IMR-90 (cell line): Measurements from ENCODE around the gene LMOD1. TPM values are rescaled to one million over a fixed set of nuclear protein-coding genes. Genes with fewer than 3 reads are reported as not detected.

Experiments
- ATAC-seq: fragments of 200-7000 bp; cut with Tn5 transposase; 2 replicates; pipeline ENCODE4 v1.9.1; 2020; ENCODE audit warnings: low read depth, mild to moderate bottlenecking, moderate library complexity
- BruUV-seq: library from RNA; stranded (reverse); fragments of 400-500 nt; replicated peaks from 2 replicates; lab custom pipeline; 2021; lab: Mats Ljungman, UMichigan
- CTCF ChIA-PET: fragments of 300-600 bp; formaldehyde crosslinking; extraction: SDS; loops from one replicate; lab custom pipeline; 2021; ENCODE audit warnings: antibody characterized with exemption; lab: Yijun Ruan, JAX
- POLR2A ChIA-PET: fragments of 300-600 bp; sonication (Branson Sonifier 250); formaldehyde crosslinking; loops from one replicate; lab custom pipeline; 2022; ENCODE audit warnings: antibody characterized with exemption; ENCODE audit not compliant: unreplicated experiment; lab: Charles Lee
- DNase-seq: peaks from one replicate; pipeline ENCODE4 v3.0.0; 2013
- H2AFZ ChIP-seq: replicated peaks from 2 replicates; pipeline ENCODE3; 2013; ENCODE audit warnings: low read length, mild to moderate bottlenecking; ENCODE audit not compliant: poor library complexity
- H2AK5ac ChIP-seq: 2 replicates; pipeline ENCODE4 v1.6.1; 2013; ENCODE audit warnings: low read depth, low read length, inconsistent platforms
- H2AK9ac ChIP-seq: replicated peaks from 2 replicates; pipeline ENCODE3; 2013; ENCODE audit warnings: mild to moderate bottlenecking, low read depth, low read length, moderate library complexity; ENCODE audit not compliant: poor library complexity
- H2BK120ac ChIP-seq: 2 replicates; pipeline ENCODE4 v1.6.1; 2013; ENCODE audit warnings: low read depth, low read length, inconsistent platforms
- H2BK15ac ChIP-seq: 3 replicates; pipeline ENCODE4 v1.6.1; 2013; ENCODE audit warnings: low read depth, low read length, inconsistent platforms
- H2BK20ac ChIP-seq: 2 replicates; pipeline ENCODE4 v1.6.1; 2013; ENCODE audit warnings: low read depth, mild to moderate bottlenecking, inconsistent platforms, low read length, moderate library complexity
- H2BK5ac ChIP-seq: 2 replicates; pipeline ENCODE4 v1.6.1; 2013; ENCODE audit warnings: mild to moderate bottlenecking, low read depth, low read length, inconsistent platforms; ENCODE audit not compliant: poor library complexity, severe bottlenecking
- H3K14ac ChIP-seq: replicated peaks from 2 replicates; pipeline ENCODE4 v1.6.1; 2013; ENCODE audit warnings: low read depth, low read length, inconsistent platforms
- H3K18ac ChIP-seq: 2 replicates; pipeline ENCODE4 v1.6.1; 2013; ENCODE audit warnings: low read depth, low read length, control low read depth
- H3K23ac ChIP-seq: 2 replicates; pipeline ENCODE4 v1.6.1; 2013; ENCODE audit warnings: low read depth, low read length, inconsistent platforms
- H3K27ac ChIP-seq: 2 replicates; pipeline ENCODE4 v1.5.1; 2013; ENCODE audit warnings: mild to moderate bottlenecking, control low read depth, low read length; ENCODE audit not compliant: insufficient read depth
- H3K27me3 ChIP-seq: 2 replicates; pipeline ENCODE4 v1.6.1; 2013; ENCODE audit warnings: low read length; ENCODE audit not compliant: control insufficient read depth, insufficient read depth
- H3K36me3 ChIP-seq: 2 replicates; pipeline ENCODE4 v1.6.1; 2013; ENCODE audit warnings: low read length, mixed read lengths; ENCODE audit not compliant: control insufficient read depth, insufficient read depth
- H3K4ac ChIP-seq: 2 replicates; pipeline ENCODE4 v1.6.1; 2013; ENCODE audit warnings: low read depth, low read length, inconsistent platforms
- H3K4me1 ChIP-seq: 2 replicates; pipeline ENCODE4 v1.6.1; 2013; ENCODE audit warnings: low read length, mixed read lengths; ENCODE audit not compliant: control insufficient read depth, insufficient read depth
- H3K4me2 ChIP-seq: 2 replicates; pipeline ENCODE4 v1.6.1; 2013; ENCODE audit warnings: low read depth, mild to moderate bottlenecking, control low read depth, low read length, moderate library complexity
- H3K4me3 ChIP-seq: 2 replicates; pipeline ENCODE4 v1.5.1; 2013; ENCODE audit warnings: low read depth, mild to moderate bottlenecking, control low read depth, low read length, moderate library complexity; ENCODE audit not compliant: insufficient read depth
- H3K56ac ChIP-seq: 2 replicates; pipeline ENCODE4 v1.6.1; 2013; ENCODE audit warnings: low read length, inconsistent platforms; ENCODE audit not compliant: insufficient read depth; ENCODE audit errors: extremely low read depth
- H3K79me1 ChIP-seq, 2 experiments: 2 replicates each; pipeline ENCODE4 v1.6.1; 2013; ENCODE audit warnings: low read length in 2 of 2, inconsistent platforms in 1 of 2, low read depth in 1 of 2
- H3K9ac ChIP-seq: 2 replicates; pipeline ENCODE4 v1.6.1; 2013; ENCODE audit warnings: low read depth, low read length, control low read depth
- H3K9me1 ChIP-seq: 2 replicates; pipeline ENCODE4 v1.6.1; 2013; ENCODE audit warnings: low read length, inconsistent platforms; ENCODE audit not compliant: insufficient read depth
- H3K9me3 ChIP-seq: 2 replicates; pipeline ENCODE4 v1.6.1; 2013; ENCODE audit warnings: low read length; ENCODE audit not compliant: control insufficient read depth, insufficient read depth
- H4K20me1 ChIP-seq: 2 replicates; pipeline ENCODE4 v1.6.1; 2013; ENCODE audit warnings: low read length, inconsistent platforms; ENCODE audit not compliant: insufficient read depth
- H4K5ac ChIP-seq: 2 replicates; pipeline ENCODE4 v1.6.1; 2013; ENCODE audit warnings: mild to moderate bottlenecking, low read depth, low read length, control low read depth
- H4K8ac ChIP-seq, 2 experiments: 2 replicates each; pipeline ENCODE4 v1.6.1; 2013; ENCODE audit warnings: low read depth in 2 of 2, low read length in 2 of 2, control low read depth in 1 of 2, inconsistent platforms in 1 of 2
- H4K91ac ChIP-seq: 2 replicates; pipeline ENCODE4 v1.6.1; 2013; ENCODE audit warnings: low read depth, low read length, inconsistent platforms; ENCODE audit not compliant: insufficient read depth
- BHLHE40 ChIP-seq: fragments of 150-350 bp; IDR thresholded peaks from 2 replicates; pipeline ENCODE4 v1.6.1; 2016; ENCODE audit warnings: mild to moderate bottlenecking, low read depth, low read length
- CEBPB ChIP-seq: IDR thresholded peaks from 2 replicates; pipeline ENCODE4 v1.6.1; 2012; ENCODE audit warnings: low read depth, low read length, improper control_type of control experiment
- FOS ChIP-seq: fragments of 150-350 bp; IDR thresholded peaks from 2 replicates; pipeline ENCODE4 v1.6.1; 2016; ENCODE audit warnings: low read depth, low read length
- MAZ ChIP-seq: IDR thresholded peaks from 2 replicates; pipeline ENCODE4 v1.6.1; 2012; ENCODE audit warnings: low read depth, mild to moderate bottlenecking, low read length, improper control_type of control experiment, moderate library complexity, borderline replicate concordance
- NFE2L2 ChIP-seq: fragments of 150-350 bp; IDR thresholded peaks from 2 replicates; pipeline ENCODE4 v1.6.1; 2016; ENCODE audit warnings: low read depth, mild to moderate bottlenecking, low read length
- RCOR1 ChIP-seq: IDR thresholded peaks from 2 replicates; pipeline ENCODE4 v1.6.1; 2012; ENCODE audit warnings: mild to moderate bottlenecking, low read length, improper control_type of control experiment; ENCODE audit not compliant: insufficient replicate concordance
- WGBS, 2 experiments: methylation state at CpG; one replicate each; pipeline versions ENCODE4 v1.1.5 to v1.1.7; 2013; ENCODE audit warnings: missing lambda C conversion rate in 2 of 2; ENCODE audit not compliant: insufficient read length in 1 of 2; ENCODE audit errors: extremely low coverage in 2 of 2; 5-methylcytosine and 5-hydroxymethylcytosine counted together
- dilution Hi-C: fragments of 300-500 bp; cut with HindIII; formaldehyde crosslinking; loops from one replicate; pipeline ENCODE4 v1.14.3; 2018; ENCODE audit warnings: low sequenced_read_pairs; ENCODE audit not compliant: unreplicated experiment
- in situ Hi-C: fragments of 300-500 bp; cut with MboI; formaldehyde crosslinking; loops from 3 replicates; pipeline ENCODE4 v1.14.3; 2019; ENCODE audit warnings: low sequenced_read_pairs, inconsistent platforms, mixed read lengths
- intact Hi-C: fragments of 100-400 bp; cut with micrococcal nuclease; formaldehyde crosslinking; loops from 2 replicates; pipeline ENCODE4 v1.10.0; 2022
- polyA plus RNA-seq, 3 experiments: library from polyadenylated mRNA; depleted of rRNA; stranded (reverse); fragments of >200 nt; gene quantifications; 2 replicates each; pipeline ENCODE4 v1.2.3, GENCODE V29; 2012; ENCODE audit warnings: low replicate concordance in 1 of 3
- total RNA-seq: library from RNA; depleted of rRNA; stranded (reverse); fragments of >200 nt; gene quantifications from 2 replicates; pipeline ENCODE4 v1.2.3, GENCODE V29; 2012
- TF ChIP-seq, protein P1 (sequence below): fragments of 150-350 bp; IDR thresholded peaks from 2 replicates; pipeline ENCODE4 v1.6.1; 2016; ENCODE audit warnings: low read depth, mild to moderate bottlenecking, low read length, moderate library complexity, borderline replicate concordance
- TF ChIP-seq, protein P2 (sequence below): fragments of 150-350 bp; IDR thresholded peaks from 2 replicates; pipeline ENCODE4 v1.6.1; 2017; ENCODE audit warnings: mild to moderate bottlenecking, antibody characterized with exemption, low read length, low read depth

LMOD1 gene
- total and polyA plus RNA-seq, 2 of the 4 experiments (the other 2 are of a cell fraction): 51.7 to 53.2 TPM

- Histone ChIP-seq H4K91ac (no peak overlapping the region; the same call in 1 of the 2 replicates), H3K36me3 (no peaks in the 10 kb centered on the region), H3K9ac (no peak overlapping the region), H3K9me3 (no peaks in the 10 kb centered on the region), H3K23ac (no peak overlapping the region), H2AK9ac (peak overlapping the region; percentile 75), H3K27me3 (no peaks in the 10 kb centered on the region), H4K20me1 (no peaks in the 10 kb centered on the region; the same call in 1 of the 2 replicates), H4K5ac (no peak overlapping the region; the same call in 1 of the 2 replicates), H3K9me1 (peaks cover 34% of the 10 kb centered on the region), H3K4ac (peak overlapping the region; percentile 39), H3K4me1 (peaks cover 30% of the 10 kb centered on the region), H3K27ac (no peak overlapping the region), H2AFZ (no peak overlapping the region), H2AK5ac (peak overlapping the region; percentile 15; the same call in 1 of the 2 replicates), H2BK15ac (no peak overlapping the region), H2BK5ac (no peak overlapping the region), H3K79me1 (peaks cover 3 to 19% of the 10 kb centered on the region in 2 experiments; a peak in 3 of 4 replicates), H3K14ac (no peak overlapping the region), H3K4me2 (no peak overlapping the region), H2BK20ac (0 out of 2 replicates have a peak overlapping the region, but pooled peaks have one; percentile 2), H3K18ac (no peak overlapping the region), H4K8ac (peak overlapping the region in 1 of 2 experiments; percentile 44; a peak in 1 of 4 replicates), H3K56ac (no peak overlapping the region), H3K4me3 (no peak overlapping the region), H2BK120ac (no peak overlapping the region)
- intact Hi-C loops (loop anchor here (10.0 kb wide), 1 partner anchor 229 kb away; no protein-coding TSS in a partner anchor), in situ Hi-C loops (no loop called here), dilution Hi-C loops (no loop called here)
- WGBS, 2 experiments: no CpG with 5 or more reads among the region's 6 CpGs
- ChIA-PET POLR2A (no interaction called here), CTCF (interaction anchor here (0.6 kb wide), 1 partner anchor 10 kb away, joined by 4 read pairs; no protein-coding TSS in a partner anchor)
- ATAC-seq: peak; percentile 10
- TF ChIP-seq, protein P1, sequence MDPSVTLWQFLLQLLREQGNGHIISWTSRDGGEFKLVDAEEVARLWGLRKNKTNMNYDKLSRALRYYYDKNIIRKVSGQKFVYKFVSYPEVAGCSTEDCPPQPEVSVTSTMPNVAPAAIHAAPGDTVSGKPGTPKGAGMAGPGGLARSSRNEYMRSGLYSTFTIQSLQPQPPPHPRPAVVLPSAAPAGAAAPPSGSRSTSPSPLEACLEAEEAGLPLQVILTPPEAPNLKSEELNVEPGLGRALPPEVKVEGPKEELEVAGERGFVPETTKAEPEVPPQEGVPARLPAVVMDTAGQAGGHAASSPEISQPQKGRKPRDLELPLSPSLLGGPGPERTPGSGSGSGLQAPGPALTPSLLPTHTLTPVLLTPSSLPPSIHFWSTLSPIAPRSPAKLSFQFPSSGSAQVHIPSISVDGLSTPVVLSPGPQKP: no peak
- TF ChIP-seq MAZ: no peak
- TF ChIP-seq FOS: 0 out of 2 replicates have a peak, but pooled peaks have one; percentile 14
- no peak for TF ChIP-seq CEBPB
- TF ChIP-seq RCOR1: no peak
- TF ChIP-seq NFE2L2: peak; percentile 55; the same call in 1 of the 2 replicates
- no peak for TF ChIP-seq BHLHE40
- TF ChIP-seq, protein P2, sequence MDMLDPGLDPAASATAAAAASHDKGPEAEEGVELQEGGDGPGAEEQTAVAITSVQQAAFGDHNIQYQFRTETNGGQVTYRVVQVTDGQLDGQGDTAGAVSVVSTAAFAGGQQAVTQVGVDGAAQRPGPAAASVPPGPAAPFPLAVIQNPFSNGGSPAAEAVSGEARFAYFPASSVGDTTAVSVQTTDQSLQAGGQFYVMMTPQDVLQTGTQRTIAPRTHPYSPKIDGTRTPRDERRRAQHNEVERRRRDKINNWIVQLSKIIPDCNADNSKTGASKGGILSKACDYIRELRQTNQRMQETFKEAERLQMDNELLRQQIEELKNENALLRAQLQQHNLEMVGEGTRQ: no peak
- no TSS peak for BruUV-seq
- peak; percentile 56 for DNase-seq
Observed at GRCh38 chr1:201885531-201886075, 60.7 kb downstream of the LMOD1 start.
